Measurements from ENCODE around the gene PLCB4. TPM values are rescaled to one million over a fixed set of nuclear protein-coding genes. Genes with fewer than 3 reads are reported as not detected.

The PLCB4 gene
- total and polyA plus RNA-seq, 2 experiments from 2014 or later = 6.5 to 16.1 TPM

- no peak for TF ChIP-seq ZNF462 (CRISPR knock-in tag; IDR thresholded peaks at IDR 0.05)
- no peak for TF ChIP-seq ETS1 (IDR thresholded peaks at IDR 0.05)
These were observed 46.5 kb upstream of the PLCB4 start (continued) for GRCh38 chr20:9022376-9022775.

GRCh38 chr20:9024606-9025005, 44.3 kb upstream of the PLCB4 start:
- Histone ChIP-seq H3K79me2 (replicated peaks; ENCODE audit: insufficient read depth) (no peaks in the 10 kb centered on the region), H3K4me1 (ENCODE audit: insufficient read depth) (peaks cover 12% of the 10 kb centered on the region), H2AFZ (no peak overlapping the region), H3F3A (replicated peaks; ENCODE audit: low read depth) (no peaks in the 10 kb centered on the region), H3K9me2 (ENCODE audit: insufficient read depth) (no peaks in the 10 kb centered on the region), H3K4me3 (no peak overlapping the region), H3K27me3 (ENCODE audit: insufficient read depth) (no peaks in the 10 kb centered on the region), H3K27ac (ENCODE audit: low read depth) (no peak overlapping the region), H3K4me2 (no peak overlapping the region), H4K20me1 (replicated peaks; ENCODE audit: insufficient read depth) (no peaks in the 10 kb centered on the region), H3K36me3 (ENCODE audit: insufficient read depth) (no peaks in the 10 kb centered on the region)
- H3K9me3 Mint-ChIP-seq = no peaks in the 10 kb centered on the region
- H3K27ac Mint-ChIP-seq = no peak overlapping the region
- no peak for DNase-seq (ENCODE audit: low spot score)
- H3K36me3 Mint-ChIP-seq (ENCODE audit: low read depth) = no peaks in the 10 kb centered on the region
- H3K27me3 Mint-ChIP-seq (ENCODE audit: insufficient read depth, low read depth, poor library complexity) = no peaks in the 10 kb centered on the region
- H3K4me1 Mint-ChIP-seq = peaks cover 19% of the 10 kb centered on the region
- no peak overlapping the region for H3K4me3 Mint-ChIP-seq
- ATAC-seq = no peak
- TF ChIP-seq NANOG (IDR thresholded peaks at IDR 0.05; ENCODE audit: borderline replicate concordance) (no peak), EZH2phosphoT487 (IDR thresholded peaks at IDR 0.05; ENCODE audit: unreplicated experiment) (no peak), ZNF114 (CRISPR knock-in tag; IDR thresholded peaks at IDR 0.05) (no peak), ZNF462 (CRISPR knock-in tag; IDR thresholded peaks at IDR 0.05) (no peak), ETS1 (IDR thresholded peaks at IDR 0.05) (no peak)

Measured in GM23338 (cell line).